Measurements from ENCODE around the gene DEPDC1B.
A peak's percentile ranks its signal among the peaks of the same experiment; 100 is the strongest.
"Not testable (repeated sequence)": the region's sequence is repeated elsewhere in the genome, so short reads cannot be mapped to it uniquely, and the experiment has no call there.

Gene DEPDC1B, protein sequence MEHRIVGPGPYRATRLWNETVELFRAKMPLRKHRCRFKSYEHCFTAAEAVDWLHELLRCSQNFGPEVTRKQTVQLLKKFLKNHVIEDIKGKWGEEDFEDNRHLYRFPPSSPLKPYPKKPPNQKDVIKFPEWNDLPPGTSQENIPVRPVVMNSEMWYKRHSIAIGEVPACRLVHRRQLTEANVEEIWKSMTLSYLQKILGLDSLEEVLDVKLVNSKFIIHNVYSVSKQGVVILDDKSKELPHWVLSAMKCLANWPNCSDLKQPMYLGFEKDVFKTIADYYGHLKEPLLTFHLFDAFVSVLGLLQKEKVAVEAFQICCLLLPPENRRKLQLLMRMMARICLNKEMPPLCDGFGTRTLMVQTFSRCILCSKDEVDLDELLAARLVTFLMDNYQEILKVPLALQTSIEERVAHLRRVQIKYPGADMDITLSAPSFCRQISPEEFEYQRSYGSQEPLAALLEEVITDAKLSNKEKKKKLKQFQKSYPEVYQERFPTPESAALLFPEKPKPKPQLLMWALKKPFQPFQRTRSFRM

DNA sequence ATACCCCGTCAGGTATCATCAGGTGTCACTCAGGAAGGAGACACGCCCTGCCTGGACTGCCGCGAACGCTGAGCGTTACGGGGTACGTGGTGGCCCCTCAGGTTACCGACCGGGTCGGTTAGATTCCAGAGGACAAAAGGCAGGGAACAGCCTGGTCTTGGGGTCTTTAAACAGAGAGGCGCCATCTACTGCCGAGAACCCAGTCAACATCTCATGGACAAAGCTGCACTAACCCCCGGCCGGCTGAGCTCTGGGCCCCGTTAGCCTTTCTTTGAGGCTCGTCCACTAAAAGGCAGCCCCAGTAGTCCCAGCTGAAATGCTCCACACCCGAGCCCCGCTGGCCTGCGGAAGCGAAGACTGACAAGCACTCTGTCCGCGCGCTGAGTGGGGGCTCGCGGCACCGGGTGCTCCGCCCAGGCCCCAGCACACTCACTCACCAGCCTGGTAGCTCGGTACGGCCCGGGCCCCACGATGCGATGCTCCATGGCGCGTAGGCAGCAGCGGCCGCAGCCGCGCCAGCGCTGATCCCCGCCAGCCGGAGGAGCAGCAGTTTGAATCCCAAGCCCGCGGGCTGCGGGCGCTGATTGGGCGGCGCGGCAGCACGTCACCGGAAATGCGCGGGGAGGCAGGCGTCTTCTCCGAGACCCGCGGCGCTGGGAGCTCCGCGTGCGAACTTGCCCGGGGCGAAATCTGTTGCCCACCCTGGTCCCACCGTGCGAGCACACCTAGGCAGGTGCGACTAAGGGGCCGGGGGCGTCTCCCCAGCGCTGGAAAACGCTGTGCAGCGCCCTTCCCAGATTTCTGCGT is at the start of gene DEPDC1B:
Gene DEPDC1B, minus strand, starts transcription at position 558 of the 807 bp plus-strand sequence. Its CDS starts 73 bp downstream, at position 485.
- DNase-seq: peak; percentile 56 to 91

DNA sequence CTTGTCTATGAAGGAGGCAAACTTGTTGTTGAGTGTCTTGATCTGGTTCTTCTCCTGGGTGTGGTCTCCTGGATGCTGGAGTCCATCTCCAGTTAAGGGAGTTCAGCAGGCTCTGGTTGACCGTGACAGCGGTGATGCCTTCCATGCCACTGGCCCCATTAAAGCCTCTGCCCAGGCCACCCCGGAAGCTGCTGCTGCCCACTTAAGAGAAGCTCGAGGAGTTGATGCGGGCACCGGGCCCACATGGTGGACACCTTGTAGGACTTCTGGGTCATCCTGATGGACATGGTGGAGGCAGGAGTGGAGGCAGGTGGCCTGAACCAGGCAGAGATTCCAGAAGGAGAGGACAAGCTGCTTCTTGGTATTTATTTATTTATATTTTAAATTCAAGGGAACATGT is 44.7 kb upstream of the DEPDC1B start:
- DNase-seq: no peak

DNA sequence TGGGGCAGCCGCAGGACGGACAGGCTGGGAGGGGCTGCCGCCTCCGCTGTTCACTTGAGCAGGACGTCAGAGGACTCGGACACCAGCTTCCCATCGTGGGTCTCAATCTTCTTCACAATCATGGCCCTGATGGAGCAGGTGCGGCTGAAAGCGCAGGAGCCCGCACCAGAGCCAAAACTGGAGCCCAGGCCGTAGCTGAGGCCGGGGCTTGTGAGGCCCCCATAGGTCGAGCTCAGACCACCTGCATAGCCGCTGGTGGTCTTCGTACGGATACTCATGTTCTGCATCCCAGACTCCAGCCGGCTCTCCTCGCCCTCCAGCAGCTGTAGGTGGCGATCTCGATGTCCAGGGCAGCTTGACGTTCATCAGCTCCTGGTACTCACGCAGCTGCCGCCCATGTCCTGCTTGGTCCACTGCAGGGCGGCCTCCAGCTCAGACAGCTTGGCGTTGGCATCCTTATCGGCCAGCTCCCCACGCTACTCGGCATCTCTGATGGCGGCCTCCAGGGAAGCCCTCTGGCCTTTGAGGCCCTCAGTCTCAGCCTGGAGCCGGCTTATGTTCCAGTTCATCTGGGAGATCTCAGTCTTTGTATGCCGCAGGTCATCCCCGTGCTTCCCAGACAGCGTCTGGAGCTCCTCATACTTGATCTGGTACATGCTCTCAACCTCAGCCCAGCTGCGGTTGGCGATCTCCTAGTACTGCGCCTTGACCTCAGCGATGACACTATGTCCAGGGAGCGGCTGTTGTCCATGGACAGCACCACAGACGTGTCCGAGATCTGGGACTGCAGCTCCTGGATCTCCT is 43.7 kb upstream of the DEPDC1B start:
- no peak for DNase-seq

DNA sequence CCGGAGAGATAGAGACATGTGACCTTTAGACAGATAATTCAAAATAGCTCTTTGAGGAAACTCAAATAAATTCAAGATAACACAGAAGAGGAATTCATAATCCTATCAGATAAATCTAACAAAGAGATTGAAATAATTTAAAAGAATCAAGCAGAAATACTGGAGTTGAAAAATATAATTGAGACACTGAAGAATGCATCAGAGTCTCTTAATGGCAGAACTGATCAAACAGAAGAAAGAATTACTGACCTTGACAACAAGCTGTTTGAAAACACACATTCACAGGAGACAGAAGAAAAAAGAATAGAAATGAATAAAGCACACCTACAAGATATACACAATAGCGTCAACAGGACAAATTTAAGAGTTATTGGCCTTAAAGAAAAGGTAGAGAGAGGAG is 40.4 kb upstream of the DEPDC1B start:
- DNase-seq: no peak

DNA sequence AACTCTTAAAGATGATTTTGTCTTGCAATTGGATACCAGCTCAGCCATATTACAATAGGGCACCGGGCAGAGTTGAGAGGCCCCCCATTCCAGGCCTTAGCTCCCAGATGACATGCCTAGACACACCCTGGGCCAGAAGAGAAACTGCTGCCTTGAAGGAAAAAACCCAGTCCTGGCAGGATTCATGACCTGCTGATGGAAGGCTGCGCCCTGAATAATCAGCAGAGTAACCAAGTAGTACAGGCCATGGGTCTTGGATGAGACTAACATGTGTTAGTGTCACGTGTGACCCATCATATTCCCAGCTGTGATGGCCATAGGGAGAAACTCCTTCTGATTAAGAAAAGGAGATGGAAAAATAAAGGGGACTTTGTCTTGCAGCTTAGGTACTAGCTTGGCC is 39.0 kb upstream of the DEPDC1B start:
- DNase-seq: no peak

DNA sequence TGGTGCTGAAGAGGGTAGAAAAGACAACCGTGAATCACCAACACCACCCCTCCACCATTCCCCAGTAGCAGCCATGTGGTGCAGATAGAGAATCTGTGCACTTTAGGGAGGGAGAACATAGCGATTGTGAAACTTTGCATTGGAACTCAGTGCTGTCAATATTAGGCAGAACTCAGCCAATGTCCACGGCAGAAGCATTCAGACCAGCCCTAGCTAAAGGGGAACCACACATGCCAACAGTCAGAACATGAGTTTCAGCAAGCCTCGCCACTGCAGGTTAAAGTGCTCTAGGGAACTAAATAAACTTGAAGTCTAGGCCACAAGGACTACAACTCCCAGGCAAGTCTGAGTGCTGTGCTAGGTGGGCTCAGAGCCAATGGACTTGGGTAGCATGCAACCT is 38.5 kb upstream of the DEPDC1B start:
- DNase-seq: no peak

DNA sequence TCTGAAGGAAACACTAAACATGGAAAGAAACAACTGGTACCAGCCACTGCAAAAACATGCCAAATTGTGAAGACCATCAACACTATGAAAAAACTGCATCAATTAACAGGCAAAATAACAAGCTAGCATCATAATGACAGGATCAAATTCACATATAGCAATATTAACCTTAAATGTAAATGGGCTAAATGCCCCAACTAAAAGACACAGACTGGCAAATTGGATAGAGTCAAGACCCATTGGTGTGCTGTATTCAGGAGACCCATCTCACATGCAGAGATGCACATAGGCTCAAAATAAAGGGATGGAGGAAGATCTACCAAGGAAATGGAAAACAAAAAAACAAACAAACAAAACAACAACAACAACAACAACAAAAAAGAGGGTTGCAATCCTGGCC is 30.9 kb upstream of the DEPDC1B start:
- not testable (repeated sequence) for DNase-seq

DNA sequence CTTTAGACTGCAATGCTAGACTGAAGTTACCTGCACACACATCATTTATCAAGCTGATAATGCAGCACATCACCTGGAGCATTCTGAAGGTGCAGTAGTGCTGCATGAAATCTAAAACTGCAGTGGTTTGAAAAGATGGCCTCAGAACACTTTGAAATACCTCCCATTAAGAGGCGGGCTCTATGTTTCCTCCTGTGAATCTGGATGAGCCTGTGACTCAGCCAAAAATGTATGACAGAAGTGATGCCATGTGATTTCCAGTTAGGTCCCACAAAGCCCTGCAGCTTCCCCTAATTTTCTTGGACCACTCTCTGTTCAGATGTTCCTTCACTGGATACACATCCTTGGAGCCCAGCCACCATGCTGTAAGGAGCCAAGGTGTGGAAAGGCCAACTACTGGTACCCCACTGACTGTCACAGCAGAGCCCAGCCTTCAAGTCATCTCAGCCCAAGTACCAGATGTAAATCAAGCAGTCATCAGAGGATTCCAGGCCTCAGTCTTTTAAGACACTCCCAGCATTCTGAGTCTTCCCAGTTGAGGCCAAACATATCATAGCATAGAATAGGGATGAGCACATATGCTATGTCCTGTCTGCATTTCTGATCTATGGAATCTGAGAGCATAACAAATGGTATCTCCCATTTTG is 27.2 kb upstream of the DEPDC1B start:
- no peak for DNase-seq

DNA sequence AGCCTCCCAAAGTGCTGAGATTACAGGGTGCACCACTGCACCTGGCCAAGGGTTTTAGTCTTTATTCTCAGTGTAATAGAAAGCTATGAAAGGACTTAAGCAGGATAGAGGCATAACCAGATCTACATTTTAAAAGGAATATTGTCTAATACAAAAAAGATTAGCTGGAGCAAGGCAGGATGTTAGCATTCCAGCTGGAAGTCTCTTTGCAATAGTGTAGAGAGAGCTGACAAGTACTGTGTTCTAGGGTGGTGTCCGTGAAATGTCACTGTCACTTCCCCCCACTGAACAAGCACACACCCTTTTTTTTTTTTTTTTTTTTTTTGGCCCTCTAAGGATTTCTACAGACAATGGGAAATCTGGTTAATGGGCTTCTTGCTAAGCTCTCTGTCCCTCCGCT is 24.2 kb upstream of the DEPDC1B start:
- no peak for DNase-seq

DNA sequence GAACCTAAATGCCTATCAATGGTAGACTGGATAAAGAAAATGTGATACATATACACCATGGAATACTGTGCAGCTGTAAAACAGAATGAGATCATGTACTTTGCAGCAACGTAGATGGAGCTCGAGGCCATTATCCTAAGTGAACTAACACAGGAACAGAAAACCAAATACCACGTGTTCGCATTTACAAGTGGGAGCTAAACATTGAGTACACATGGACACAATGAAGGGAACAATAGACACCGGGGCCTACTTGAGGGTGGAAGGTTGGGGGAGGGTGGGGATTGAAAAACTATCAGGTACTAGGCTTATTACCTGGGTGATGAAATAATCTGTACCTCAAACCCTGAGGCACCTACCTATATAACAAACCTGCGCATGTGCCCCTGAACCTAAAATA is 22.4 kb upstream of the DEPDC1B start:
- DNase-seq: no peak

DNA sequence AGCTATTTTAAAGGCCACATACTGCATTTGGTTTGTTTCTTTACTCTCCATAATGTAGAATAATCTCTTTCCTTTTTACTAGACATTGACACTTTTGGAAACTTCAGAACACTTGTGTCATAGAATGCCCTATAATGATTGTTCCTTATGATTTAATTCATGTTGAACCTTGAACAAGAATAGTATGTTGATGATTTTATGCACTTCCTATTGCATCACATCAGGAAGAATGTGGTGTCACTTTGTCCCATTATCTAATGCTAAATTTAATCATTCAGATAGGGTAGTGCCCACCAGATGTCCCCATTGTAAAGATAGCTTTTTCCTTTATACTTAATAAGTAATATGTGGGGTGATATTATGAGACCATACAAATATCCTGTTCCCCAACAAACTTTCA is 19.4 kb upstream of the DEPDC1B start:
- no peak for DNase-seq

DNA sequence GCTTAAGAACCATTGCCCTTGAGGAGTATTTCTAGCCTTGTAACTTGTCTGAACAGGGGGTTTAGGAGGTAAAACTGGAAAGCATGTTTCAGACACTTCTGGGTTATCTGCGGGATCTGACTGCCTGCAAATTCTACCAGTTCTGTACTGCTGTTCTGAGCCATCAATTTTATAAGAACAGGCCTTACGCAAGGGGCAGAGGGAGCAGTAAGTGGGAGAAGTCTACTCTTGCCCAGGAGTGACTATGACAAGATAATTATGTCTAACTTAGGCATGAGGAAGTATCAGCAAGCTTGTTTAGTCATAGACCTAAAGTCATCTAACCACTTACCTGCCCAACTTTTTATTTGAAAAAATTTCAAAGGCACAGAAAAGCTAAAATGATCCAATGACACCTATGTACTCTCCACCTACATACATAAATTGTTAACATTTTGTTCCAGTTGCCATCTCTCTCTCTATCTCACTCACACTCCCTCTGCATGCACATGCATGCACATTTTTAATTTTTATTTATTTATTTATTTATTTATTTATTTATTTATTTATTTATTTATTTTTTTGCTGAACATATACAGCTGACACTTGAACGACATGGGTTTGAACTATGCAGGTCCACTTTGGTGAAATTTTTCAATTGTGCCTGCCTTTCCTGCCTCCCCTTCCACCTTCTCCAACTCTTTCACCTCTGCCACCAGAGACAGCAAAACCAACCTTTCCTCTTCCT is 18.4 kb upstream of the DEPDC1B start:
- DNase-seq: no peak

DNA sequence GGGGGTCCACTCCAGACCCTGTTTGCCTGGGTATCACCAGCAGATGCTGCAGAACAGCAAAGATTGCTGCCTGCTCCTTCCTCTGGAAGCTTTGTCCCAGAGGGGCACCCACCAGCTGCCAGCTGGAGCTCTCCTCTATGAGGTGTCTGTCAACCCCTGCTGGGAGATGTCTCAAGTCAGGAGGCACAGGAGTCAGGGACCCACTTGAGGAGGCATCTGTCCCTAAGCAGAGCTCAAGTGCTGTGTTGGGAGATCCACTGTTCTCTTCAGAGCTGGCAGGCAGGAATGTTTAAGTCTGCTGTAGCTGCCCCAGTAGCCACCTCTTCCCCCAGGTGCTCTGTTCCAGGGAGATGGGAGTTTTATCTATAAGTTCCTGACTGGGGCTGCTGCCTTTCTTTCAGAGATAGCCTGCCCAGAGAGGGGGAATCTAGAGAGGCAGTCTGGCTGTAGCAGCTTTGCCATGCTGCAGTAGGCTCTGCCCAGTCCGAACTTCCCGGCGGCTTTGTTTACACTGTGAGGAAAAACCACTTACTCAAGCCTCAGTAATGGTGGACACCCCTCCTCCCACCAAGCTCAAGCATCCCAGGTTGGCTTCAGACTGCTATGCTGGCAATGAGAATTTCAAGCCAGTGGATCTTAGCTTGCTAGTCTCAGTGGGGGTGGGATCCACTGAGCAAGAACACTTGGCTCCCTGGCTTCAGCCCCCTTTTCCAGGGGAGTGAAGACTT is 15.4 kb upstream of the DEPDC1B start:
- DNase-seq: not testable (repeated sequence)

DNA sequence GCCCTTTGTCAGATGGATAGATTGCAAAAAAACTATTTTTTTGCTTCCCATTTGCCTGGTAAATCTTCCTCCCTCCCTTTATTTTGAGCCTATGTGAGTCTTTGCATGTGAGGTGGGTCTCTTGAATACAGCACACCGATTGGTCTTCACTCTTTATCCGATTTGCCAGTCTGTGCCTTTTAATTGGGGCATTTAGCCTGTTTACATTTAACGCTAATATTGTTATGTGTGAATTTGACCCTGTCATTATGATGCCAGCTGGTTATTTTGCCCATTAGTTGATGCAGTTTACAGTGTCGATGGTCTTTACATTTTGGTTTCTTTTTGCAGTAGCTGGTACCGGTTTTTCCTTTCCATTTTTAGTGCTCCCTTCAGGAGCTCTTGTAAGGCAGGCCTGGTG is 13.0 kb upstream of the DEPDC1B start:
- DNase-seq: no peak

DNA sequence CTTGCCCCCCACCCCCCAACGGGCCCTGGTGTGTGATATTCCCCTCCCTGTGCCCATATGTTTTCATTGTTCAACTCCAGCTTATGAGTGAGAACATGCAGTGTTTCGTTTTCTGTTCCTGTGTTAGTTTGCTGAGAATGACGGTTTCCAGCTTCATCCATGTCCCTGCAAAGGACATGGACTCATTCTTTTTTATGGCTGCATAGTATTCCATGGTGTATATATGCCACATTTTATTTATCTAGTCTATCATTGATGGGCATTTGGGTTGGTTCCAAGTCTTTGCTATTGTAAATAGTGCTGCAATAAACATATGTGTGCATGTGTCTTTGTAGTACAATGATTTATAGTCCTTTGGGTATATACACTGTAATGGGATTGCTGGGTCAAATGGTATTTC is 11.9 kb upstream of the DEPDC1B start:
- DNase-seq: not testable (repeated sequence)

DNA sequence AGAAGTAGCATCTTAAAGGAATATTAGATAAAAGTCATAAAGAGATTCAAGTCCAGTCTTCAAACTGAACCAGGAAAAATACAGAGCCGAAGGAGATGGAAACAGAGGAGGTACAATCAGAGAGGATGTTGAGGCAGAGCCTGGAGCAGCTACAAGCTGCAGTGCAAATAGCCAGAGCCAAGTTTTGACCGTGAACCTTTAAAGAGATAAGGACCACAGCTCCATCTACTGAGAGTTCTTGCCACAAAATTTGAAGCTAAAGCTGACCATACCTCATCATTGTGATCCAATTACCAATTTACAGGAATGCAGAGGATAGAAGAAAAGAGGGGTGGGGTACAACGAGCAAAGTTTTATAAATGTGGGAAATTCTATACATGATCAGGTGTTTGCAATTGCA is 10.4 kb upstream of the DEPDC1B start:
- no peak for DNase-seq

DNA sequence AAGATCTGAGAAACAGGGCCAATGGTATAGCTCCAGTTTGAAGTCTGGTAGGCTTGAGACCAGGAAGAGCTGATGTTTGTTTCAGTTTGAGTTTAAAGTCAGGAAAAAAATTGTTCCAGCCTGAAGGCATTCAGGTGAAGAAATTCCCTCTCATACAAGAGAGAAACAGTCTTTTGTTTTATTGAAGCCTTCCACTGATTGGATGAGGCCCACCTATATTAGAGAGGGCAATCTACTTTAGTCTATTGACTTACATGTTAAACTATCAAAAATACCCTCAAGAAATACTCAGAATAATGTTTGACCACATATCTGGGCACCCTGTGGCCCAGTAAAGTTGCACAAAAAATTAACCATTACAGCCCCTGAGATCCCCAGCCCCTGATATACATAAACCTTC is 5.2 kb upstream of the DEPDC1B start:
- DNase-seq: no peak

DNA sequence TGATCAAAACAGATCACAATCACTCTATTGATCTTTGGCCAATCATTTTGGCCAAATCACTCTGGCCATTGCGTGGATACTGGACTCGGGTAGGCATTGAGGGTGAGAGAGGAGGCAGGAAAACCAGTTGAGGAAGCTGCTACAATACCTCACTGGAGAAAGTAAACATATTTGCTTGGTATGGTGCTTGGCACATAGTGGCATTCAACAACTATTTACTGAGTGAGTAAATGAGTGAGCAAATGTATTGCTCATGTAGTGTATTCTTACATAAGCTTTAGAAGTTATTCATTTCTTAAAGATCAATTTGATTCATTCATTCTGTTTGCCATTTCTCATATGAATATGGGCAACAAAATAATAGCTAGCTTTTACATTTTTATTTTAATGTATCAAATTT is 4.0 kb upstream of the DEPDC1B start:
- DNase-seq: no peak

DNA sequence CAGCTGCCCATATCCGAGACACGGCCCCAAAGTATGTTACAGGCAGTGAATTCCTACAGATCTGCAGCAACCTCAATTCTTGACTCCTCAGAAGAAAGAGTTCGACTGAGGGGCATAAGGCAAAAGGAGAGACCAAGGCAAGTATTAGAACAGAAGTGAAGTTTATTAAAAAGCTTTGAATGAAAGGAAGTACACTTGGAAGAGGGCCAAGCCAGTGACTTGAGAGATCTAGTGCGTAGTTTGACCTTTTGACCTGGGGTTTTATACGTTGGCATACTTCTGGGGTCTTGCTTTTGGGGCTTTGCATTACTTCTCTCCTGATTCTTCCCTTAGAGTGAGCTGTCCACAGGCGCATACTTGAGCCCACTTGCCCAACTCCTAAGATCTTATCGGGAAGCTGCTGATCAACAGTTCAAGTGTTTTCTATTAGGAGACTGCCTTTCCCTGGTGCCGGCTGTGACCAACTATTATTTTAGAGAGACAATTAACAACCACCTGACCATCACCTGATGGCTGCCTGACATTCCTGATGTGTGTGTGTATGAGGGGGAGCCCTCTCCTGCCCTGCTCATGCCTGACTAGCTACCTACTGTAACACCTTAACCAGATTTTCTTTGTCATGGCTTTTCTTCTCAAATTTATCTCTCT is 1.5 kb upstream of the DEPDC1B start:
- DNase-seq: no peak

DNA sequence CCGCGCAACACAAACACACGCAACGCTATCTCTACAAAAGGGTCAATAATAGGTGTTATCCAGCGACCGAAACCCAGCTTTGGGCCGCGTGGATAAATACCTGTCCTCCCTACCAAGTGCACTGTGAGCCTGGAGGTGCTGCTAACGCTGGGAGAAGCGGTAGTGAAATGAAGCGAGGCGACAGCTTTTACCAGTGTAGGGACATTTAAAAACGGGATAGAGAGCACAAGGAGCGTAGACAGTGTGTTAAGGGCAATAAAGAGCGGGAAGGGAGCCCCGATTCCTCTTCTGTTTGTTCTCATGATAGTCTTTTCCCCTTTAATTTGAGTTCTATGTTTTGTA is 421 bp upstream of the DEPDC1B start:
- DNase-seq: no peak

DNA sequence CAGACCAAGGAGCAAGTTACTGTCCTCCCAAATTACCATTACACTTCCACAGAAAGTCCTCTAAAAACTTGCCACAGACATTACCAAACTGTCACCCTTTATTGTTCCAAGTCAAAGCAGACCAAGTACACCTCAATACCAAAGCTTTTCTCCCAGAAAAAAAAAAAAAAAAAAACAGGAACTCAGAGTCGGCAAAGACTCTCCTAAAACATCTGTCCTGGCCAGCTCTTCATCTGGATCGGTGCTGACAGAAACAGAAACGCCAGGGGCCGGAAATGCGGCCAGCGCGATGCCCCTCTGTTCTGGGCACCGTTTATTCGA is 718 bp downstream of the DEPDC1B start:
- DNase-seq: no peak
